Measurements from ENCODE around the gene KCNMA1. TPM values are rescaled to one million over a fixed set of nuclear protein-coding genes. Genes with fewer than 3 reads are reported as not detected.

The KCNMA1 gene
- polyA plus RNA-seq, 1 donor from 2014 or later, result 60.8 TPM

DNA sequence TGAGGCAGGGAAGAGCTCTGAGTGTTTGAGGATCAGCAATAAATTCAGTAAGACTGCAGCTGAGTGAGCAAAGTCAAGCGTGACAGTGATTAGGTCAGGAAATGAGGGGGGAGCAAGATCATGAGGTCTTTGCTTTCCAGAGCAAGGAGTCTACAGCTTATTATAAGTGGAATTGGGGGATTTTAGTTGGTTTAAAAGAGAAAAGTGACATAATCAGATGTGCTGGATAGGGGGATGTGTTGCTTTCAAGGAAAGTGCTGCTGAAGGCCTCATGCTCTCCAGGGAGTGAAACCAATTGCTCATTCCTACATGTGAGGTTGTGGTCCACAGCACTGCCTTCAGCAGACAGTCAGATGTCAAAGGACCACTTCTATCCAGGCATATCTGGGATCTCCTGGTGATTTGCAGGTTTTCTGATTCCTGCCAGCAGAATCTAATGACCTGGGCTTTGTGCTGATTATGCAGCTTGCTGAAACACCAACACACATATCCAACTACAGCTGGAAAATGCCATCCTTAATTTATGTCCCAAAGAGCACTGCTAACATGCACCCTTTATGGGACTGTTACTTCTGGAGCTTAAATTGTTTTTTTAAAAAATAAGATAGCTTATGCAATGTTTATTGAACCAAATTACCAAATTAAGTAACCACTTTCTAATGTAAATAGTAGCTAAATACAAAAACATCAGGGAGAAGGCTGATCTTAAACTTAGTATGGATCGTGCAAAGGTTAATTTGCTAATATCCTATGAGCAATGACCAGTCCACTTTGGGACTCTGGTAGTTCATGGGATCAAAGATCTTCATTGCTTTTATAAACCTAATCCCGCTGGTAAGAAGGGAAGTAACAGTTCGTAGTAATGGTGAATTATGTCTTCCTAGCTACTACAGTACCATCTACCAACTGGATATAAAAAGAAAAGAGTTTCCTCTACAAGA, 607.6 kb downstream of the KCNMA1 start:
- no peak for TF ChIP-seq EP300 (conservative IDR thresholded peaks at IDR 0.05; ENCODE audit: poor library complexity, severe bottlenecking)
- Histone ChIP-seq H3K9ac (ENCODE audit: low read length) (no peak overlapping the region), H3K27ac (ENCODE audit: low read length) (no peak overlapping the region), H3K9me3 (ENCODE audit: low read length) (no peaks in the 10 kb centered on the region), H3K4me2 (ENCODE audit: low read length) (no peak overlapping the region), H3F3A (ENCODE audit: insufficient read depth, low read length, poor library complexity, severe bottlenecking) (no peaks in the 10 kb centered on the region), H3K79me2 (replicated peaks; ENCODE audit: insufficient read depth, low read length) (no peaks in the 10 kb centered on the region), H3K36me3 (ENCODE audit: insufficient read depth, low read length) (no peaks in the 10 kb centered on the region), H3K9me2 (ENCODE audit: insufficient read depth, low read length) (no peaks in the 10 kb centered on the region), H3K4me3 (ENCODE audit: low read length) (no peak overlapping the region), H3K27me3 (ENCODE audit: insufficient read depth, low read depth, low read length) (no peaks in the 10 kb centered on the region), H4K20me1 (ENCODE audit: insufficient read depth) (no peaks in the 10 kb centered on the region), H2AFZ (ENCODE audit: low read depth, low read length) (no peak overlapping the region)

DNA sequence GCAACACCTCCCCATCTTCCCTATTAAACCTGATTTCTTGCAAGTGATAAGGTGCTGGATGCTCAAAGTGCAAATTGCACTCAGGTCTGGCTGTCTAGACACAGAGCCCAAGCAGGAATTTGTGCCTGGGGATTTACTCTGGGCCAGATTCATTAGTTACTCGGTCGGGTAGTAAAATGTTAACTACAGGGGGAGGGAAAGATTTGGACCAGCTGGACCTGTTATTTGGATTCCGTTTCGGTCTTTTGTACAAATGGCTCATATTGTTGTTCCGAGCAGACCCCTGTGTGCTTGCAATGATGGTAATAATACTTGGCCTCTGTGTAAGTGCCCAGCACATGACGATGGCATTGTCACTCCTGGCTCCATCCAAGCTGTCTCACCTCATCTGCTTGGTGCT, 609.6 kb downstream of the KCNMA1 start:
- Histone ChIP-seq H3K27me3 (ENCODE audit: insufficient read depth, low read depth, low read length) (no peaks in the 10 kb centered on the region), H3K9ac (ENCODE audit: low read length) (no peak overlapping the region), H3K4me2 (ENCODE audit: low read length) (no peak overlapping the region), H3K4me3 (ENCODE audit: low read length) (no peak overlapping the region), H3K9me3 (ENCODE audit: low read length) (no peaks in the 10 kb centered on the region), H3K36me3 (ENCODE audit: insufficient read depth, low read length) (no peaks in the 10 kb centered on the region), H3K79me2 (replicated peaks; ENCODE audit: insufficient read depth, low read length) (no peaks in the 10 kb centered on the region), H3K27ac (ENCODE audit: low read length) (no peak overlapping the region), H3F3A (ENCODE audit: insufficient read depth, low read length, poor library complexity, severe bottlenecking) (no peaks in the 10 kb centered on the region), H4K20me1 (ENCODE audit: insufficient read depth) (no peaks in the 10 kb centered on the region), H2AFZ (ENCODE audit: low read depth, low read length) (no peak overlapping the region), H3K9me2 (ENCODE audit: insufficient read depth, low read length) (no peaks in the 10 kb centered on the region)
- TF ChIP-seq EZH2 (IDR thresholded peaks at IDR 0.05; ENCODE audit: borderline replicate concordance, insufficient read depth, low read length, poor library complexity, severe bottlenecking), result no peak
- TF ChIP-seq SMC3 (conservative IDR thresholded peaks at IDR 0.05; ENCODE audit: poor library complexity), result no peak
- no peak for TF ChIP-seq POLR2AphosphoS5 (IDR thresholded peaks at IDR 0.05)
- TF ChIP-seq, protein P1, sequence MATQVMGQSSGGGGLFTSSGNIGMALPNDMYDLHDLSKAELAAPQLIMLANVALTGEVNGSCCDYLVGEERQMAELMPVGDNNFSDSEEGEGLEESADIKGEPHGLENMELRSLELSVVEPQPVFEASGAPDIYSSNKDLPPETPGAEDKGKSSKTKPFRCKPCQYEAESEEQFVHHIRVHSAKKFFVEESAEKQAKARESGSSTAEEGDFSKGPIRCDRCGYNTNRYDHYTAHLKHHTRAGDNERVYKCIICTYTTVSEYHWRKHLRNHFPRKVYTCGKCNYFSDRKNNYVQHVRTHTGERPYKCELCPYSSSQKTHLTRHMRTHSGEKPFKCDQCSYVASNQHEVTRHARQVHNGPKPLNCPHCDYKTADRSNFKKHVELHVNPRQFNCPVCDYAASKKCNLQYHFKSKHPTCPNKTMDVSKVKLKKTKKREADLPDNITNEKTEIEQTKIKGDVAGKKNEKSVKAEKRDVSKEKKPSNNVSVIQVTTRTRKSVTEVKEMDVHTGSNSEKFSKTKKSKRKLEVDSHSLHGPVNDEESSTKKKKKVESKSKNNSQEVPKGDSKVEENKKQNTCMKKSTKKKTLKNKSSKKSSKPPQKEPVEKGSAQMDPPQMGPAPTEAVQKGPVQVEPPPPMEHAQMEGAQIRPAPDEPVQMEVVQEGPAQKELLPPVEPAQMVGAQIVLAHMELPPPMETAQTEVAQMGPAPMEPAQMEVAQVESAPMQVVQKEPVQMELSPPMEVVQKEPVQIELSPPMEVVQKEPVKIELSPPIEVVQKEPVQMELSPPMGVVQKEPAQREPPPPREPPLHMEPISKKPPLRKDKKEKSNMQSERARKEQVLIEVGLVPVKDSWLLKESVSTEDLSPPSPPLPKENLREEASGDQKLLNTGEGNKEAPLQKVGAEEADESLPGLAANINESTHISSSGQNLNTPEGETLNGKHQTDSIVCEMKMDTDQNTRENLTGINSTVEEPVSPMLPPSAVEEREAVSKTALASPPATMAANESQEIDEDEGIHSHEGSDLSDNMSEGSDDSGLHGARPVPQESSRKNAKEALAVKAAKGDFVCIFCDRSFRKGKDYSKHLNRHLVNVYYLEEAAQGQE (IDR thresholded peaks at IDR 0.05; ENCODE audit: borderline replicate concordance), result no peak
- no peak for TF ChIP-seq TAF1 (IDR thresholded peaks at IDR 0.05; ENCODE audit: low read depth)
- no peak for TF ChIP-seq RAD21 (conservative IDR thresholded peaks at IDR 0.05)
- no peak for TF ChIP-seq CTCF (IDR thresholded peaks at IDR 0.05; ENCODE audit: poor library complexity, severe bottlenecking)

Data from neural cell (in vitro differentiated cells).